ENCODE data around the gene KLHDC10.
"Not testable (repeated sequence)": the region's sequence is repeated elsewhere in the genome, so short reads cannot be mapped to it uniquely, and the experiment has no call there.

Gene KLHDC10

DNA sequence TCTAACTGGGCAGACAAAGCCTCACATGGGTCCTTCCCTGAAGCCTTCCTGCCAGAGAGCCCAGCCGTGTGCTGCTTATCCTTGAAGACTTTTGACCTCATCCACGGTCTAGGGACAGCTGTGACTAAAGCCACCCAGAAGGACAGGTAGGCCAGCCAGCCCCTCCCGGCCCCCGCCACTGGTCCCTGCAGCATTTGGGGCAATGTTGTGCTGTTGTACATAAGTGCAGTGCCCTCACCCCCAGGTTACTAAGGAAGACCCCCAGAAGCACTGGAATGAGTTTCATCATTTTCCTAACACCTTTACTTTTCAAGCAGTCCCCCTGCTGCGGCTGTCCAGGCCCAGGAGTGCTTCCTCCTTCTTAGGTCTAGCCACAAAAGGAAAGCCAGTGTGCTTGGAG, 91.9 kb downstream of the KLHDC10 start:
- no peak for DNase-seq

DNA sequence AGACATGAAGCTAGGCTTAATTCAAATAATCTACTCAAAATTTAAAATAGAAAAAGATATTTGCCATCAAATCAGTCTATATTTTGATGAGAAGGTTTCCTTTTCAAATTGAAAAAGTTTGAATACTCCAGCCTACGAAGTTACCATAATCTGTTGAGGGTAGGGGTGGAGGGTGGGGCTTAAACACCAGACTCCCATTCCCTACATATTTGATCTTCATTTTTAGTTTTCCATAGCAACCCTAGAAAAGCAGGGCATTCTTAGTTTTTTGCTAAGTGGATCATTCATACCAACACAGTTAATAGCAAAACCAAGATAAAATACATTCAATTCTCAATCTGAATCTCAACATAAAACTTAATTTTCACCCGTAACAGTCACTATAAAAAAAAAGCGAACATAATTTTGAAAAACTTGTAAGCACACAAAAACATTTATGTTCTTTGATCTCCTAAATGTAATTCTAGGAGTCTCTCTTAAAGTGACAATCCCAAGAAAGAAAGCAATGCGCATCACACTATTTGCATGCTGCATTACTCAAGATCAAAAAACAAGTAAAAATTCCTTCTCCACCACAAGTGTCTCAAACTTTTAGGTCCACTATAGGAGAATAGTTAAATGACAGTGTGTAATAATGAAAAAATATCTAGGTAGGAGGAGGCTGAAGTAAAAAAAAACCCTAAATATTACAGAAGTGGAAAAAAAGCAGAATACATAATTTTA, 104.1 kb downstream of the KLHDC10 start:
- no peak for DNase-seq

DNA sequence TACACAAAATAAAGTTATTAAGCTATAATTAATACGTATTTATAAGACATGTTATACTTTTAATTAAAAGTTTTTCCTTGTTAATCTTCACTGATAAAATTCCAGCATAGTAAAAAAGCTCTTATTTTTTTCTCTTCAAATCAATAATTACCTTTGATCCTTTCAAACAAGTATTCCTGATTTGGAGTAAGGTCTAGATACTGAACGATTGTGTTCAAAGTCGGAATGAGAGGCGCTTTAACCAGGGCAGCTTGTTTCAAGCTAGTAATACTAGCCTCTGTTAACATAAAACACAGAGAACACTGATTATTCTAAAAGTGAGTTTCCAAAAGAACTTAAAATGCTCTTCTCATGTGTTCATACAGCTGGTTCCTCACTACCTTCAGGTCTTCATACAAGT, 107.9 kb downstream of the KLHDC10 start:
- no peak for DNase-seq

DNA sequence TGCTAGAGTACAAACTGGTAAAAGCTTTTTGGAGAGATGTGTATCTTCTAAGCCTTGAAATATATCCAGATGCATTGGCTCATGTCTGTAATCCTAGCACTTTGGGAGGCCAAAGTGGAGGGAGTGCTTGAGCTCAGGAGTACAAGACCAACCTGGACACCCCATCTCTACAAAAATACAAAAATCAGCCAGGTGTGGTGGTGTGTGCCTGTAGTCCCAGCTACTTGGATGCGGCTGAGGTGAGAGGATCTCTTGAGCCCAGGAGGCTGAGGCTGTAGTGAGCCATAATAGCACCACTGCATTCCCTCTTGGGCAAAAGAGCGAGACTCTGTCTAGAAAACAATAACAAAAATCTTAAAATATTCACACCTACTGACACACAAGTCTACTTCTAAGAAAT, 109.3 kb downstream of the KLHDC10 start:
- DNase-seq: no peak

DNA sequence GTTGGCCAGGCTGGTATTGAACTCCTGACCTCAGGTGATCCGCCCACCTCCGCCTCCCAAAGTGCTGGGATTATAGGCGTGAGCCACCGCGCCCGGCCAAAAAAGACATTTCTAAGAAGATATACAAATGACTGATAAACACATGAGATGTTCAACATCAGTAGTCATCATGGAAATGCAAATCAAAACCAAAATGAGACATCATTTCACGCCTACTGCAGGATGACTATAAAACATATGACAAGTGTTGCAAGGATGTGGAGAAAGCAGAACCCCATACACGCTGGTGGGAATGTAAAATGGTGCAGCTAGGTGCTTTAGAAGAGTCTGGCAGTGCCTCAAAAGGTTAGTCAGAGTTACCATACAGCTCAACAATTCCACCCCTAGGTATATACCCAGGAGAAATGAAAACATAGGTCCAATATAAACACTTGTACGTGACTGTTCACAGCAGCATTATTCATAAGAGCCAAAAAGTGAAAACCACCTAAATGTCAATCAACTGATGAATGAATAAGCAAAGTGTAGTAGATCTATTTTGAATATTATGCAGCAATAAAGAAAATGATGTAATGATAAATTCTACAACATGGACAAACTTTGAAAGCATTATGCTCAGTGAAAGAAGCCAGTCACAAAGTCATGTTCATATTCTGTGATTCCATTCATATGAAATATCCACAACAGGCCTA, 110.4 kb downstream of the KLHDC10 start:
- DNase-seq: peak; percentile 56

DNA sequence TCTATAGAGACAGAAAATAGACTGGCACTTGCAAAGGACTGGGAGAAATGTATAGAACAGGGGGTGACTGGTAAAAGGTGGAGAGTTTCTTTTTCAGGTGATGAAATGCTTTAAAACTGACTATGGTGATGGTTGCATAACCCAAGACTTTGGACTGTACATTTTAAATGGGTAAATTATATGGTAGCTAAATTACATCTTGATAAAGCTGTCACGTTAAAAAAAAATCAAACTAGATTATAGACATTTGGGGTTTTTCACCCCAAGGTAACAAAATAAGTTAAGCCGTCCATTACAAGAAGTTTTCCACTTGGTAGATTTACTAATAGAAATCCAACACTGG, 110.9 kb downstream of the KLHDC10 start:
- no peak for DNase-seq

DNA sequence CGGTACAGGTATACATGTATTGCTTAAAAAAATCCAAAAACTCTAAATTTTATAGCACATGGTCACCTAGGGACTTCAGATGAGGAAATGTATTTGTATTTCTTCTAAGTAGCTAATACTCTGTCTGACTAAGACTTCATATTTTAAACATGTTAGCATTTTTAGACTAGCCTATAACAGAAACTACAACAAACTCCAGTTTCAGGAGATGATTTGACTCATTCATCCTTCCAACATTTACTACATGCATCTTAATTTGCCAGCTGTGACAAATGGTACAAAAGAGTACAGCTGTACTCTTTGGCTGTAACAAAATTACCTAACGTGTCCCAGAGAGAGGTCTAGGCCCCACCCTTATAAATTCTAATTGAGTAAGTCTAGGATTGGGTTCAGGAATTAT, 112.7 kb downstream of the KLHDC10 start:
- no peak for DNase-seq

DNA sequence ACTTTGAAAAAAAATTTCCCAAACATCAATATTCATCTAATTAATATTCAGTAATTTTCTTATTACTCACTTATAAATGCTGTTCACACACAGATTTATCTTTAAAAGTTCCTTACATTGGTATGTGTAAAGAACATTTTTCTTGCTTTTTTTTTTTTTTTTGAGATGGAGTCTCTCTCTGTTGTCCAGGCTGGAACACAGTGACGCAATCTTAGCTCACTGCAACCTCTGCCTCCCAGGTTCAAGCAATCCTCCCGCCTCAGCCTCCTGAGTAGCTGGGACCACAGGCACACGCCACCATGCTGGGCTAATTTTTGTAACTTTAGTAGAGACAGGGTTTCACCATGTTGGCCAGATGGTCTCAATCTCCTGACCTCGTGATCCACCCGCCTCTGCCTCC, 114.0 kb downstream of the KLHDC10 start:
- DNase-seq: not testable (repeated sequence)

Data from activated naive CD4-positive, alpha-beta T cell treated with Interleukin-2 at 50 U/mL for 16 hours (primary cell).